PC-9 (cell line): ENCODE data around the gene MRPL1. TPM values are rescaled to one million over a fixed set of nuclear protein-coding genes. Genes with fewer than 3 reads are reported as not detected.

Experiments
- BruUV-seq: library from RNA; stranded (reverse); fragments of 400-500 nt; replicated peaks from 2 replicates; lab custom pipeline; 2021; lab: Mats Ljungman, UMichigan
- CTCF ChIA-PET: fragments of 300-600 bp; sonication (Branson Sonifier 250); formaldehyde crosslinking; loops from one replicate; lab custom pipeline; 2022; ENCODE audit warnings: antibody characterized with exemption; lab: Charles Lee
- POLR2A ChIA-PET: fragments of 300-600 bp; sonication (Branson Sonifier 250); formaldehyde crosslinking; loops from one replicate; lab custom pipeline; 2022; ENCODE audit warnings: antibody characterized with exemption; ENCODE audit not compliant: unreplicated experiment; lab: Charles Lee
- DNase-seq, 2 experiments: peaks; one replicate each; pipeline versions ENCODE4 v3.0.0 to v3.0.0-alpha.2; 2015 to 2022; ENCODE audit warnings: mixed read lengths in 1 of 2
- H2AFZ ChIP-seq: fragments of 200-600 bp; sonication (generic); 2 replicates; pipeline ENCODE4 v1.8.1; 2017; ENCODE audit warnings: antibody characterized with exemption
- H3F3A ChIP-seq: fragments of 200-600 bp; sonication (generic); 2 replicates; pipeline ENCODE4 v1.8.1; 2017; ENCODE audit warnings: antibody characterized with exemption, mild to moderate bottlenecking, low read depth; ENCODE audit not compliant: insufficient read depth
- H3K27ac ChIP-seq: fragments of 200-600 bp; sonication (generic); 2 replicates; pipeline ENCODE4 v1.6.1; 2016; ENCODE audit warnings: mixed run types
- H3K27me3 ChIP-seq: fragments of 200-600 bp; sonication (generic); 2 replicates; pipeline ENCODE4 v1.6.1; 2016; ENCODE audit warnings: low read depth, mixed run types; ENCODE audit not compliant: insufficient read depth
- H3K36me3 ChIP-seq: fragments of 200-600 bp; sonication (generic); 2 replicates; pipeline ENCODE4 v1.6.1; 2016; ENCODE audit warnings: low read depth, mixed run types
- H3K4me1 ChIP-seq: fragments of 200-600 bp; sonication (generic); replicated peaks from 2 replicates; pipeline ENCODE4 v1.6.1; 2016; ENCODE audit warnings: mixed run types; ENCODE audit not compliant: insufficient read depth
- H3K4me2 ChIP-seq: fragments of 200-600 bp; sonication (generic); 2 replicates; pipeline ENCODE4 v1.6.1; 2017; ENCODE audit warnings: mixed run types
- H3K4me3 ChIP-seq: fragments of 200-600 bp; sonication (generic); 2 replicates; pipeline ENCODE4 v1.6.1; 2016; ENCODE audit warnings: mixed run types
- H3K79me2 ChIP-seq: fragments of 200-600 bp; sonication (generic); 2 replicates; pipeline ENCODE4 v1.6.1; 2017; ENCODE audit warnings: low read depth, mixed run types
- H3K9me2 ChIP-seq: fragments of 200-600 bp; sonication (generic); 2 replicates; pipeline ENCODE4 v1.8.1; 2017; ENCODE audit warnings: mild to moderate bottlenecking; ENCODE audit not compliant: insufficient read depth
- H3K9me3 ChIP-seq: fragments of 200-600 bp; sonication (generic); 2 replicates; pipeline ENCODE4 v1.8.1; 2016; ENCODE audit warnings: low read depth; ENCODE audit not compliant: insufficient read depth
- H4K20me1 ChIP-seq: fragments of 200-600 bp; sonication (generic); 2 replicates; pipeline ENCODE4 v1.8.1; 2017; ENCODE audit not compliant: insufficient read depth
- EZH2 ChIP-seq: fragments of 200-600 bp; sonication (generic); IDR thresholded peaks from 2 replicates; pipeline ENCODE4 v1.8.0; 2017; ENCODE audit warnings: antibody characterized with exemption, low read depth
- intact Hi-C: fragments of 100-400 bp; cut with micrococcal nuclease; formaldehyde crosslinking; loops from one replicate; pipeline ENCODE4 v1.10.0; 2022; ENCODE audit not compliant: unreplicated experiment
- total RNA-seq: library from RNA; stranded (reverse); gene quantifications from 2 replicates; pipeline ENCODE4 v1.2.3, GENCODE V29; 2021
- TF ChIP-seq, protein P1 (sequence below): fragments of 200-600 bp; sonication (generic); conservative IDR thresholded peaks from 2 replicates; pipeline ENCODE4 v1.6.1; 2017; ENCODE audit warnings: mixed run types, antibody characterized with exemption, mild to moderate bottlenecking, moderate library complexity

The MRPL1 gene
- total RNA-seq, 1 experiment from 2014 or later: 20.3 TPM

GRCh38 chr4:77905651-77906263, 43.1 kb downstream of the MRPL1 start:
- POLR2A ChIA-PET: no interaction called here
- H3K27me3 ChIP-seq: no peaks in the 10 kb centered on the region
- DNase-seq: no peak
- H3F3A ChIP-seq: no peaks in the 10 kb centered on the region
- no peak for TF ChIP-seq EZH2
- TF ChIP-seq, protein P1, sequence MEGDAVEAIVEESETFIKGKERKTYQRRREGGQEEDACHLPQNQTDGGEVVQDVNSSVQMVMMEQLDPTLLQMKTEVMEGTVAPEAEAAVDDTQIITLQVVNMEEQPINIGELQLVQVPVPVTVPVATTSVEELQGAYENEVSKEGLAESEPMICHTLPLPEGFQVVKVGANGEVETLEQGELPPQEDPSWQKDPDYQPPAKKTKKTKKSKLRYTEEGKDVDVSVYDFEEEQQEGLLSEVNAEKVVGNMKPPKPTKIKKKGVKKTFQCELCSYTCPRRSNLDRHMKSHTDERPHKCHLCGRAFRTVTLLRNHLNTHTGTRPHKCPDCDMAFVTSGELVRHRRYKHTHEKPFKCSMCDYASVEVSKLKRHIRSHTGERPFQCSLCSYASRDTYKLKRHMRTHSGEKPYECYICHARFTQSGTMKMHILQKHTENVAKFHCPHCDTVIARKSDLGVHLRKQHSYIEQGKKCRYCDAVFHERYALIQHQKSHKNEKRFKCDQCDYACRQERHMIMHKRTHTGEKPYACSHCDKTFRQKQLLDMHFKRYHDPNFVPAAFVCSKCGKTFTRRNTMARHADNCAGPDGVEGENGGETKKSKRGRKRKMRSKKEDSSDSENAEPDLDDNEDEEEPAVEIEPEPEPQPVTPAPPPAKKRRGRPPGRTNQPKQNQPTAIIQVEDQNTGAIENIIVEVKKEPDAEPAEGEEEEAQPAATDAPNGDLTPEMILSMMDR: no peak
- CTCF ChIA-PET: no interaction called here
- intact Hi-C loops: no loop called here
- no peak overlapping the region for H3K4me3 ChIP-seq
- H3K4me2 ChIP-seq: no peak overlapping the region
- H3K79me2 ChIP-seq: no peaks in the 10 kb centered on the region
- H3K27ac ChIP-seq: no peak overlapping the region
- no peaks in the 10 kb centered on the region for H3K4me1 ChIP-seq
- H4K20me1 ChIP-seq: no peaks in the 10 kb centered on the region
- H3K9me2 ChIP-seq: no peaks in the 10 kb centered on the region
- no TSS peak for BruUV-seq
- no peaks in the 10 kb centered on the region for H3K36me3 ChIP-seq
- H2AFZ ChIP-seq: no peak overlapping the region
- H3K9me3 ChIP-seq: no peaks in the 10 kb centered on the region

GRCh38 chr4:77910676-77911075, 48.0 kb downstream of the MRPL1 start:
- Histone ChIP-seq H3K4me1 (no peaks in the 10 kb centered on the region), H4K20me1 (no peaks in the 10 kb centered on the region), H3K27ac (no peak overlapping the region), H3K4me2 (no peak overlapping the region), H3K9me2 (no peaks in the 10 kb centered on the region), H3F3A (no peaks in the 10 kb centered on the region), H3K27me3 (no peaks in the 10 kb centered on the region), H3K36me3 (no peaks in the 10 kb centered on the region), H3K9me3 (no peaks in the 10 kb centered on the region), H3K4me3 (no peak overlapping the region), H3K79me2 (no peaks in the 10 kb centered on the region), H2AFZ (no peak overlapping the region)
- intact Hi-C loops: no loop called here
- no TSS peak for BruUV-seq
- no peak for DNase-seq
- ChIA-PET CTCF (no interaction called here), POLR2A (interaction anchor here (0.6 kb wide), 1 partner anchor 926 kb away, joined by 9 read pairs; no protein-coding TSS in a partner anchor)
- TF ChIP-seq EZH2: no peak
- TF ChIP-seq, protein P1: no peak

GRCh38 chr4:77911091-77911490, 48.5 kb downstream of the MRPL1 start:
- no peak overlapping the region for H2AFZ ChIP-seq
- H3F3A ChIP-seq: no peaks in the 10 kb centered on the region
- H3K4me1 ChIP-seq: no peaks in the 10 kb centered on the region
- H4K20me1 ChIP-seq: no peaks in the 10 kb centered on the region
- no peak overlapping the region for H3K27ac ChIP-seq
- no peak overlapping the region for H3K4me2 ChIP-seq
- no peaks in the 10 kb centered on the region for H3K9me2 ChIP-seq
- no peak overlapping the region for H3K4me3 ChIP-seq
- no TSS peak for BruUV-seq
- no peaks in the 10 kb centered on the region for H3K36me3 ChIP-seq
- intact Hi-C loops: no loop called here
- TF ChIP-seq, protein P1: no peak
- TF ChIP-seq EZH2: no peak
- no peaks in the 10 kb centered on the region for H3K79me2 ChIP-seq
- ChIA-PET CTCF (no interaction called here), POLR2A (no interaction called here)
- no peaks in the 10 kb centered on the region for H3K27me3 ChIP-seq
- H3K9me3 ChIP-seq: no peaks in the 10 kb centered on the region
- DNase-seq: no peak
